A673 (cell line): ENCODE measurements around the gene GMDS.

Experiments
- CTCF ChIP-seq: fragments of 300-800, 200-600 bp; sonication (generic); conservative IDR thresholded peaks from 2 replicates; pipeline ENCODE4 v1.5.1; 2017; ENCODE audit warnings: low read depth, mild to moderate bottlenecking, antibody characterized with exemption, low read length, moderate library complexity, mixed read lengths
- EZH2 ChIP-seq: fragments of 200-600 bp; sonication (generic); IDR thresholded peaks from 2 replicates; pipeline ENCODE4 v1.6.1; 2017; ENCODE audit warnings: borderline replicate concordance, low read depth, mild to moderate bottlenecking, mixed read lengths, antibody characterized with exemption, low read length; ENCODE audit not compliant: poor library complexity, severe bottlenecking

GRCh38 chr6:1709234-1709641 is 536.2 kb downstream of the GMDS start:
- TF ChIP-seq CTCF = no peak
- no peak for TF ChIP-seq EZH2
